ENCODE results near the gene MOSMO.

GRCh38 chr16:21964353-21964752 is 43.6 kb upstream of the MOSMO start:
- TF ChIP-seq CTCF (conservative IDR thresholded peaks at IDR 0.05; ENCODE audit: low read depth, low read length) (no peak), FOS (IDR thresholded peaks at IDR 0.05; ENCODE audit: low read depth, low read length) (no peak), POLR2A (IDR thresholded peaks at IDR 0.05; ENCODE audit: low read depth, low read length) (no peak)
